Body of pancreas (tissue), 4 donors: Measurements from ENCODE around the gene ANKRD11.

Experiments used
- CTCF ChIP-seq, 7 experiments: fragments of 450-650 bp in 4 of 7; fragments of 200-600 bp in 3 of 7; sonication (generic) in 3 of 7; IDR thresholded peaks; one replicate each; pipeline ENCODE4 v1.5.1; 2016 to 2019; ENCODE audit warnings: antibody characterized with exemption in 7 of 7
- POLR2A ChIP-seq, 3 donors: fragments of 450-650 bp; IDR thresholded peaks; one replicate each; pipeline ENCODE4 v1.6.1; 2016; ENCODE audit warnings: antibody characterized with exemption in 3 of 3, mild to moderate bottlenecking in 2 of 3

- TF ChIP-seq CTCF (IDR thresholded peaks at IDR 0.05) (no peak), POLR2A (IDR thresholded peaks at IDR 0.05) (no peak)
Observed at GRCh38 chr16:89371386-89371785, 119.0 kb downstream of the ANKRD11 start.
